Liver (tissue), 9 donors: ENCODE measurements around the gene FLVCR2. TPM values are rescaled to one million over a fixed set of nuclear protein-coding genes. Genes with fewer than 3 reads are reported as not detected.

Experiments used
- DNase-seq: peaks from one replicate; pipeline ENCODE4 v3.0.0-alpha.2; 2017; ENCODE audit warnings: low spot score
- H3K27ac ChIP-seq, 2 donors: one replicate each; pipeline ENCODE4 v1.7.0; 2013; ENCODE audit warnings: inconsistent platforms in 2 of 2, low read length in 2 of 2, control low read depth in 1 of 2, low read depth in 1 of 2, mild to moderate bottlenecking in 1 of 2
- H3K27me3 ChIP-seq, 4 donors: one replicate each; pipeline versions ENCODE4 v1.6.1 to v1.7.0; 2013; ENCODE audit warnings: low read length in 3 of 4, inconsistent platforms in 1 of 4, mild to moderate bottlenecking in 1 of 4, moderate library complexity in 1 of 4; ENCODE audit not compliant: control insufficient read depth in 4 of 4, insufficient read depth in 4 of 4
- H3K36me3 ChIP-seq, 4 donors: one replicate each; pipeline versions ENCODE4 v1.6.1 to v1.7.0; 2013; ENCODE audit warnings: low read length in 3 of 4, mild to moderate bottlenecking in 3 of 4, low read depth in 1 of 4, moderate library complexity in 1 of 4; ENCODE audit not compliant: control insufficient read depth in 4 of 4, insufficient read depth in 3 of 4
- H3K4me1 ChIP-seq, 4 donors: one replicate each; pipeline versions ENCODE4 v1.6.1 to v1.7.0; 2013; ENCODE audit warnings: low read length in 3 of 4, mild to moderate bottlenecking in 3 of 4, moderate library complexity in 1 of 4; ENCODE audit not compliant: control insufficient read depth in 4 of 4, insufficient read depth in 4 of 4
- H3K4me3 ChIP-seq, 3 donors: one replicate each; pipeline versions ENCODE4 v1.6.1 to v1.7.0; 2013; ENCODE audit warnings: low read length in 3 of 3, control low read depth in 1 of 3, low read depth in 1 of 3, mild to moderate bottlenecking in 1 of 3
- H3K9ac ChIP-seq, 2 donors: one replicate each; pipeline ENCODE4 v1.7.0; 2013; ENCODE audit warnings: low read length in 2 of 2, mild to moderate bottlenecking in 2 of 2, moderate library complexity in 2 of 2, control low read depth in 1 of 2, low read depth in 1 of 2
- H3K9me3 ChIP-seq, 4 donors: one replicate each; pipeline versions ENCODE4 v1.6.1 to v1.7.0; 2013; ENCODE audit warnings: low read length in 3 of 4; ENCODE audit not compliant: control insufficient read depth in 4 of 4
- EGR1 ChIP-seq, 2 donors: IDR thresholded peaks; 2 replicates each; pipeline ENCODE4 v1.6.1; 2016 to 2018; ENCODE audit warnings: antibody characterized with exemption in 2 of 2, low read depth in 2 of 2
- FOXA2 ChIP-seq: IDR thresholded peaks from 2 replicates; pipeline ENCODE4 v1.6.1; 2016; ENCODE audit warnings: antibody characterized with exemption
- GABPA ChIP-seq, 2 donors: IDR thresholded peaks in 1 of 2; conservative IDR thresholded peaks in 1 of 2; 2 replicates each; pipeline ENCODE4 v1.6.1; 2016; ENCODE audit warnings: antibody characterized with exemption in 2 of 2, mild to moderate bottlenecking in 1 of 2, moderate library complexity in 1 of 2
- HNF4A ChIP-seq, 2 donors: conservative IDR thresholded peaks; 2 replicates each; pipeline ENCODE4 v1.6.1; 2016; ENCODE audit warnings: antibody characterized with exemption in 2 of 2, mild to moderate bottlenecking in 2 of 2
- HNF4G ChIP-seq: IDR thresholded peaks from 2 replicates; pipeline ENCODE4 v1.6.1; 2016; ENCODE audit warnings: antibody characterized with exemption
- JUND ChIP-seq, 2 donors: IDR thresholded peaks; 2 replicates each; pipeline ENCODE4 v1.6.1; 2016; ENCODE audit warnings: antibody characterized with exemption in 2 of 2
- NR2F2 ChIP-seq: IDR thresholded peaks from 2 replicates; pipeline ENCODE4 v1.6.1; 2016; ENCODE audit warnings: antibody characterized with exemption
- RAD21 ChIP-seq, 2 donors: IDR thresholded peaks; 2 replicates each; pipeline ENCODE4 v1.6.1; 2016; ENCODE audit warnings: antibody characterized with exemption in 2 of 2, mild to moderate bottlenecking in 2 of 2
- RXRA ChIP-seq, 2 donors: IDR thresholded peaks; 2 replicates each; pipeline ENCODE4 v1.6.1; 2017 to 2018; ENCODE audit warnings: antibody characterized with exemption in 2 of 2, mild to moderate bottlenecking in 1 of 2
- SP1 ChIP-seq: IDR thresholded peaks from 2 replicates; pipeline ENCODE4 v1.6.1; 2018; ENCODE audit warnings: antibody characterized with exemption, mild to moderate bottlenecking
- YY1 ChIP-seq: IDR thresholded peaks from 2 replicates; pipeline ENCODE4 v1.6.1; 2016; ENCODE audit warnings: antibody characterized with exemption, mild to moderate bottlenecking
- WGBS: extraction: QIAGEN DNeasy Blood & Tissue Kit; methylation state at CpG from one replicate; pipeline ENCODE4 v1.1.7; 2013; 5-methylcytosine and 5-hydroxymethylcytosine counted together
- polyA plus RNA-seq, 2 donors: library from polyadenylated mRNA; stranded (reverse) in 1 of 2; unstranded in 1 of 2; fragments of 200-250 nt in 1 of 2; fragments of >200 nt in 1 of 2; fragmentation: Nextera tagmentation in 1 of 2; extraction: Ambion mirVana in 1 of 2; gene quantifications; one replicate each; pipeline versions ENCODE4 v1.2.1 to v1.2.3, GENCODE V29; 2013 to 2015
- total RNA-seq, 2 donors: library from RNA; depleted of rRNA; stranded (reverse); fragments of >200 nt; gene quantifications; one replicate each; pipeline ENCODE4 v1.2.3, GENCODE V29; 2014
- TF ChIP-seq, protein P1 (sequence below): IDR thresholded peaks from 2 replicates; pipeline ENCODE4 v1.6.1; 2016; ENCODE audit warnings: antibody characterized with exemption, mild to moderate bottlenecking
- TF ChIP-seq, protein P2 (sequence below): IDR thresholded peaks from 2 replicates; pipeline ENCODE4 v1.6.1; 2016; ENCODE audit warnings: antibody characterized with exemption
- TF ChIP-seq, protein P3 (sequence below): fragments of 150-350 bp; IDR thresholded peaks from 2 replicates; pipeline ENCODE4 v1.5.1; 2017; ENCODE audit warnings: improper control_type of control experiment, low read depth, low read length; ENCODE audit not compliant: missing input control
- TF ChIP-seq, protein P4 (sequence below): IDR thresholded peaks from 2 replicates; pipeline ENCODE4 v1.6.1; 2016; ENCODE audit warnings: antibody characterized with exemption
- donor health status: healthy.
- donor health status: healthy.
- donor health status: healthy.
- donor health status: healthy.
- donor health status: healthy.

FLVCR2 gene
- total and polyA plus RNA-seq, 4 donors = 8.7 to 13.1 (median 11.3) TPM

DNA sequence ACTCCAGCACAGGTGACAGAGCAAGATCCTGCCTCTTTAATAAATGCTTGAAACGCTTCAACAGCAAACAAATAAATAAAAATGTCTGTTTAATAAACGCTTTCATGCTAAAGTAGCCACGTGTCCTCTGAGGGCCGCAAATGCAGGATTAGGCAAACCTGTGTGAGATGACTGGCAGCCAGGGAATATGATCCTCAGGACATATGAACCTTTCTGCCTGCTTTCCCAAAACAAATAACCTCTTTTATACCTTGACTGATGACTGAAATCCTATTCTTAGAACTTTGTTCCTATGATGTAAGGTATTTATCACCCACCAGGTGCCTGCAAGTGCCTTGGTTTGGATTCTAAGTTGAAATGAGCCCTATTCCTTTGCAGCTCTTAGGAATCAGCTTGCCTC lies 14.5 kb upstream of the FLVCR2 start:
- Histone ChIP-seq H3K4me3 (no peak overlapping the region), H3K27ac (no peak overlapping the region), H3K27me3 (no peaks in the 10 kb centered on the region), H3K9me3 (no peaks in the 10 kb centered on the region), H3K4me1 (peaks cover 0 to 6% (median 3%) of the 10 kb centered on the region in 4 donors), H3K9ac (no peak overlapping the region), H3K36me3 (no peaks in the 10 kb centered on the region)
- no peak for DNase-seq
- WGBS = 66% methylated on average over 4 of the region's 4 CpGs
- TF ChIP-seq, protein P1, sequence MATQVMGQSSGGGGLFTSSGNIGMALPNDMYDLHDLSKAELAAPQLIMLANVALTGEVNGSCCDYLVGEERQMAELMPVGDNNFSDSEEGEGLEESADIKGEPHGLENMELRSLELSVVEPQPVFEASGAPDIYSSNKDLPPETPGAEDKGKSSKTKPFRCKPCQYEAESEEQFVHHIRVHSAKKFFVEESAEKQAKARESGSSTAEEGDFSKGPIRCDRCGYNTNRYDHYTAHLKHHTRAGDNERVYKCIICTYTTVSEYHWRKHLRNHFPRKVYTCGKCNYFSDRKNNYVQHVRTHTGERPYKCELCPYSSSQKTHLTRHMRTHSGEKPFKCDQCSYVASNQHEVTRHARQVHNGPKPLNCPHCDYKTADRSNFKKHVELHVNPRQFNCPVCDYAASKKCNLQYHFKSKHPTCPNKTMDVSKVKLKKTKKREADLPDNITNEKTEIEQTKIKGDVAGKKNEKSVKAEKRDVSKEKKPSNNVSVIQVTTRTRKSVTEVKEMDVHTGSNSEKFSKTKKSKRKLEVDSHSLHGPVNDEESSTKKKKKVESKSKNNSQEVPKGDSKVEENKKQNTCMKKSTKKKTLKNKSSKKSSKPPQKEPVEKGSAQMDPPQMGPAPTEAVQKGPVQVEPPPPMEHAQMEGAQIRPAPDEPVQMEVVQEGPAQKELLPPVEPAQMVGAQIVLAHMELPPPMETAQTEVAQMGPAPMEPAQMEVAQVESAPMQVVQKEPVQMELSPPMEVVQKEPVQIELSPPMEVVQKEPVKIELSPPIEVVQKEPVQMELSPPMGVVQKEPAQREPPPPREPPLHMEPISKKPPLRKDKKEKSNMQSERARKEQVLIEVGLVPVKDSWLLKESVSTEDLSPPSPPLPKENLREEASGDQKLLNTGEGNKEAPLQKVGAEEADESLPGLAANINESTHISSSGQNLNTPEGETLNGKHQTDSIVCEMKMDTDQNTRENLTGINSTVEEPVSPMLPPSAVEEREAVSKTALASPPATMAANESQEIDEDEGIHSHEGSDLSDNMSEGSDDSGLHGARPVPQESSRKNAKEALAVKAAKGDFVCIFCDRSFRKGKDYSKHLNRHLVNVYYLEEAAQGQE = no peak
- no peak for TF ChIP-seq EGR1 (IDR thresholded peaks at IDR 0.05; ENCODE audit: low read depth in 2 of 2)
- no peak for TF ChIP-seq RAD21 (IDR thresholded peaks at IDR 0.05)
- TF ChIP-seq, protein P2, sequence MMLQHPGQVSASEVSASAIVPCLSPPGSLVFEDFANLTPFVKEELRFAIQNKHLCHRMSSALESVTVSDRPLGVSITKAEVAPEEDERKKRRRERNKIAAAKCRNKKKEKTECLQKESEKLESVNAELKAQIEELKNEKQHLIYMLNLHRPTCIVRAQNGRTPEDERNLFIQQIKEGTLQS = no peak
- TF ChIP-seq, protein P3, sequence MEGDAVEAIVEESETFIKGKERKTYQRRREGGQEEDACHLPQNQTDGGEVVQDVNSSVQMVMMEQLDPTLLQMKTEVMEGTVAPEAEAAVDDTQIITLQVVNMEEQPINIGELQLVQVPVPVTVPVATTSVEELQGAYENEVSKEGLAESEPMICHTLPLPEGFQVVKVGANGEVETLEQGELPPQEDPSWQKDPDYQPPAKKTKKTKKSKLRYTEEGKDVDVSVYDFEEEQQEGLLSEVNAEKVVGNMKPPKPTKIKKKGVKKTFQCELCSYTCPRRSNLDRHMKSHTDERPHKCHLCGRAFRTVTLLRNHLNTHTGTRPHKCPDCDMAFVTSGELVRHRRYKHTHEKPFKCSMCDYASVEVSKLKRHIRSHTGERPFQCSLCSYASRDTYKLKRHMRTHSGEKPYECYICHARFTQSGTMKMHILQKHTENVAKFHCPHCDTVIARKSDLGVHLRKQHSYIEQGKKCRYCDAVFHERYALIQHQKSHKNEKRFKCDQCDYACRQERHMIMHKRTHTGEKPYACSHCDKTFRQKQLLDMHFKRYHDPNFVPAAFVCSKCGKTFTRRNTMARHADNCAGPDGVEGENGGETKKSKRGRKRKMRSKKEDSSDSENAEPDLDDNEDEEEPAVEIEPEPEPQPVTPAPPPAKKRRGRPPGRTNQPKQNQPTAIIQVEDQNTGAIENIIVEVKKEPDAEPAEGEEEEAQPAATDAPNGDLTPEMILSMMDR = no peak
- no peak for TF ChIP-seq JUND (IDR thresholded peaks at IDR 0.05)
- TF ChIP-seq SP1 = no peak
- no peak for TF ChIP-seq RXRA (IDR thresholded peaks at IDR 0.05)

DNA sequence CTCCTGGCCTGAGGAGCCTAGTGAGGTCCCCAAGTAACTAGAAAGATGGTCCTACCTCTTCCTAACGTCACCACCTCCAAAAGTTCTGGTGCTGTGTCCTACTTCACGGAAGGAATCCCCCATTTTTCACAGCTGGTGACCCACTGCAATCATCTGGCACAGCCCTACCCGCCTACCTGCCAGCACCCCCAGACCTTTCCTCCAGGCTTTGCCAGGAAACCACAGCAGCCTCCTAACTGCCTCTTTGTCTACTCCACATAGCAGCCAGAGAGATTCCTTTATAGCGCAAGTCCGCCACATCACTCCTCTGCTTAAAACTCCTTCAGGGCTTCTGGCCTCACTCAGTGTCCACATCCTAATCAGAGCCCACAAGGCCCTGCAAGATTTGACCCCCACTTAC lies 13.4 kb upstream of the FLVCR2 start:
- Histone ChIP-seq H3K9ac (no peak overlapping the region), H3K4me3 (no peak overlapping the region), H3K9me3 (no peaks in the 10 kb centered on the region), H3K4me1 (peaks cover 0 to 6% (median 2%) of the 10 kb centered on the region in 4 donors), H3K36me3 (no peaks in the 10 kb centered on the region), H3K27ac (no peak overlapping the region), H3K27me3 (no peaks in the 10 kb centered on the region)
- 96% methylated on average over 5 of the region's 5 CpGs for WGBS
- no peak for TF ChIP-seq YY1
- TF ChIP-seq, protein P3 = no peak
- no peak for TF ChIP-seq HNF4A (conservative IDR thresholded peaks at IDR 0.05)
- no peak for TF ChIP-seq RAD21 (IDR thresholded peaks at IDR 0.05)
- TF ChIP-seq SP1 = no peak
- TF ChIP-seq GABPA (IDR thresholded peaks at IDR 0.05 in 1 of 2, conservative IDR thresholded peaks at IDR 0.05 in 1 of 2) = no peak
- TF ChIP-seq, protein P4, sequence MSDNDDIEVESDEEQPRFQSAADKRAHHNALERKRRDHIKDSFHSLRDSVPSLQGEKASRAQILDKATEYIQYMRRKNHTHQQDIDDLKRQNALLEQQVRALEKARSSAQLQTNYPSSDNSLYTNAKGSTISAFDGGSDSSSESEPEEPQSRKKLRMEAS = no peak
- TF ChIP-seq HNF4G = no peak
- no peak for TF ChIP-seq EGR1 (IDR thresholded peaks at IDR 0.05; ENCODE audit: low read depth in 2 of 2)
- TF ChIP-seq, protein P1 = no peak
- no peak for TF ChIP-seq JUND (IDR thresholded peaks at IDR 0.05)
- TF ChIP-seq FOXA2 = no peak
- TF ChIP-seq NR2F2 = no peak
- no peak for TF ChIP-seq RXRA (IDR thresholded peaks at IDR 0.05)
- no peak for DNase-seq
